HG02884 (cell line): ENCODE data around the gene SLC9A9.

ENCODE experiments used
- ATAC-seq: cut with Tn5 transposase; IDR thresholded peaks from one replicate; pipeline ENCODE4 v1.9.1; 2021; ENCODE audit warnings: mild to moderate bottlenecking, moderate library complexity; ENCODE audit not compliant: unreplicated experiment

SLC9A9 gene

GRCh38 chr3:143514874-143515273, 333.4 kb downstream of the SLC9A9 start:
- no peak for ATAC-seq

GRCh38 chr3:143514109-143514508, 334.2 kb downstream of the SLC9A9 start:
- no peak for ATAC-seq

- ATAC-seq: no peak
Observed at GRCh38 chr3:143511174-143511879, 336.9 kb downstream of the SLC9A9 start.

DNA sequence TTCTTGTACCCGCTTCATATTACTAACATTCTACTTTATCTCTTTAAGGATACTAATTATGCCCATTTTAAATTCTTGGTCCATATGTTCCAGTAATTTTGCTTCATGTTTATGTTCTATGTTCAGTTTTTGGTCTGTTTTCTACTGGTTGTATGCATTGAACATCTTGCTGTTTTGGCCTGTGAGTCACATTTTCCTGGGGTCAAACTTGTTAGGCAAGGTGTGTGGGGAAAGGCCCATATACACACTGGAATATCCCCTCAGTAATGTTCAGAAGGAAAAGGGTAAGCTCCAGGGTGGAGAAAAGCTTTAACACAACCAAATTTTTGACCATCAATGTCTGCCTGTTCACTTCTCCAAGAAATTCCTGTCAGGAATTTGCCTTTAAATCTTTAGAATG, 337.7 kb downstream of the SLC9A9 start:
- ATAC-seq: no peak

- ATAC-seq: no peak
Observed at GRCh38 chr3:143507735-143508580, 340.3 kb downstream of the SLC9A9 start.

GRCh38 chr3:143506190-143506589, 342.1 kb downstream of the SLC9A9 start:
- no peak for ATAC-seq

GRCh38 chr3:143503325-143503885, 344.9 kb downstream of the SLC9A9 start:
- no peak for ATAC-seq

GRCh38 chr3:143502081-143502480, 346.2 kb downstream of the SLC9A9 start:
- ATAC-seq: no peak

DNA sequence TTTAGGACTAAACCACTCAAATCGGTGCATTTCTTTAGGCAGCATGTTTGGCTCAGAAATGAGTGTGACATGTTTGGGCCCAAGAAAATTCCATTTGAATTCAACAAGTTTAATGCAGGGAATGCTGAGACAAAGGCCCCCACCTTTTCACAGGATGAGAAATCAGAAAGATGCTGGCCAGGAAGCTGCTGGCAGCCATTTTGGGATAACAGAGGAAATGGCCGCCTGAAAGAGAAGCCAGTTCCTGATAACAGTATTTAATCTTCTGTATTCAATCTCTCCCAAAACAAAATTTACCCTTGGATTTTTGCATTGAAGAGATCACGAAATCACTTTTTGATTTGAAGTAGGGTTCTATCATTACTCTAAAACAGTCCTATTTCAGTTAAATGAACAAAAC, 350.9 kb downstream of the SLC9A9 start:
- ATAC-seq: no peak

GRCh38 chr3:143496191-143496590, 352.1 kb downstream of the SLC9A9 start:
- ATAC-seq: no peak

GRCh38 chr3:143495527-143495926, 352.7 kb downstream of the SLC9A9 start:
- ATAC-seq: no peak

DNA sequence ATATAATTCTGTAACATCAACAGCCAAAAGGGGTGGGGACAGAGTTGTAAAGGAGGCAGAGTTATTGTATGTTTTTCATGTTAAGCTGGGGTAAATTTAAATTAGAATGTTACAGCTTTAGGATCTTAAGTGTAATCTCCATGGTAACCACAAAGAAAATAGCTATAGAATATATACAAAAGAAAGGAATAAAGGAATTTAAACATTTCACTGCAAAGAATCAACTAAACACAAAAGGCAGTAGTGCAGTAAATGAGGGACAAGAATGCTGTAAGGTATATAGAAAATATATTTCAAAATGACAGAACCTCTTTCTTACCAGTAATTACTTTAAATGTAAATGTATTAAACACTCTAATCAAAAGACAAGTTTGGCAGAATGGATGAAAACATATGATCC, 361.7 kb downstream of the SLC9A9 start:
- no peak for ATAC-seq

DNA sequence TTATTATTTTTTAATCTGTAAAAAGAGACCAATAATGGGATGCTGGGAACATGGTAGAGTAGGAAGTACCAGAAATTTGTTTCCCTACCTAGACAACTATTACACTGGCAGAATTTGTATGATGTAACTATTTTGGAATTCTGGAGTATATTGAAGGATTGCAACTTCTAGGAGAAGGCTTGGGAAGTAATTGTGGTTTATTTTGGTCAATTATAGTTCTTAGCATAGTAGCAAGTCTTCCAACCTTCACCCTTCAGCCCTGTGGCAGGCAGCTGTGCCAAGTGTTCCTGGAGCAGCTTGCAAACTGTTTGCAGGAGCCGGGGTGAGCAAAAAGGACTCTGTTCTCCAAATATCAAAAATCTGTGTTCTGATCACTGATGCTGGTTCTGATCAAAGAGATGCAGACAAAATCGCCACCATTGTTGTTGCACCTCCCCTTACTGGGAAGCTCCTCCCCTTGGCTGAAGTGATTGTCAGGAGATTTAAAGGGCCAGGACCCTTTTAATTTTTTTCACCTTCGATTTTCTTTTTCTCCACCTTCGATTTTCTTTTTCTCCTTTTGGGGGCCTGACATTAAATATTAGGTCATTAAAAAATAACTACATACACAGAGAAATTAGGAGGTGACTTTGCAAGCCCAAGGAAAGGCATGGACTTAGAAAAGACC, 363.3 kb downstream of the SLC9A9 start:
- no peak for ATAC-seq

DNA sequence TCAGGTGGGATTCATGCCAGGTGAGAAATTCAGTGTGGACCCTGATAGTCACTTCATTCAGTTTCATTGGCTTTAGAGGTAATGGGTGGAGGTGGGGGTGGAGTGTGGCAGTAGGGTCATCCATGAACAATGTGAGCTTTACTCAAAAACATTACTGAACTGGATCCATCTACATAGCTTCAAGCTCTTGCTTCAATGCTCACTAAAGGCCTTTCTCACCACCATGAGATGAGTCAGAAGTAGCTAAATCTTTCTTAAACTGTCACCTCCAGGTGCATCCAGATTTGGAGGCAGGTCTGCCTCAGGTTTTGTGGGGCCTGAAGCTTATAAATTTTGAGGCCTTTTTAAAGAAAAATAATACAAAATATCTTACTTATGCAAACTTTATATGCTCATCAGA, 365.1 kb downstream of the SLC9A9 start:
- peak; percentile 65 for ATAC-seq

GRCh38 chr3:143482106-143483088, 365.9 kb downstream of the SLC9A9 start:
- peak; percentile 37 for ATAC-seq

- no peak for ATAC-seq
Observed at GRCh38 chr3:143480344-143480743, 367.9 kb downstream of the SLC9A9 start.

GRCh38 chr3:143479727-143480126, 368.5 kb downstream of the SLC9A9 start:
- no peak for ATAC-seq

DNA sequence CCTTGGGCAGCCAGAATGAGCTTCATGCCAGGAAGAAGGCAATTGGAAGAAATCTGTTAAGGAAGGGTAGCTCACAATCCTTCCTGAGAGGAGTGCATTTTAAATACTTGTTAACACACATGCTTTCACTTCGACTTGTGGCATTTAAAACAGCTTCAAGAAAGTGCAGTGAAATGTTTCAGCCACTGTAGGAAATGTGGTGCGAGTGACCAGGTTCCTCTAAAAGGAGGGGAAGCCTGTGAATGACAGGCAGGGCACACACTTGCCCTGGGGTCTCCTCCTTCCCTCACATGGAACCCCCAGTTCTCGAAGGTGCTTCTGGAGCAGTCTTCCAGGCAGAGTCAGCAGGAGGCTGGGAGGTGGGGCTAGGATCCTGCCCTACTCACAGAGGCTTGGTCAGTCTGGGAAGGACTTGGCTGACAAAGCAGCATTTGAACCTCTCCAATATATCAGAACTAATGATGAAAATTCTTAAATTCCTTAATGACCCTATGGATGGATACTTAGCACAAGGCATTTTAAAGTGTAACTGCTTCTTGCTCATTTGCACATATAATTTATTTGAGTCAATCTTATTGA, 370.1 kb downstream of the SLC9A9 start:
- no peak for ATAC-seq

- no peak for ATAC-seq
Observed at GRCh38 chr3:143476965-143477640, 371.2 kb downstream of the SLC9A9 start.
